Aorta (tissue), 5 donors: ENCODE results near the gene ENOX1. TPM values are rescaled to one million over a fixed set of nuclear protein-coding genes. Genes with fewer than 3 reads are reported as not detected.
A peak's percentile ranks its signal among the peaks of the same experiment; 100 is the strongest.

ENCODE experiments used
- ATAC-seq: fragments of 200-7000 bp; cut with Tn5 transposase; one replicate; pipeline ENCODE4 v1.9.1; 2022; ENCODE audit warnings: moderate library complexity; ENCODE audit not compliant: low FRiP score
- DNase-seq, 2 donors: peaks; one replicate each; pipeline ENCODE4 v3.0.0-alpha.2; 2020
- H3K27ac ChIP-seq, 2 donors: one replicate each; pipeline ENCODE4 v1.5.1; 2013; ENCODE audit warnings: low read length in 2 of 2, mild to moderate bottlenecking in 2 of 2, moderate library complexity in 2 of 2, control low read depth in 1 of 2, inconsistent platforms in 1 of 2, low read depth in 1 of 2
- H3K27me3 ChIP-seq, 2 donors: one replicate each; pipeline ENCODE4 v1.6.1; 2013; ENCODE audit warnings: control low read depth in 1 of 2, low read length in 1 of 2, mild to moderate bottlenecking in 1 of 2, moderate library complexity in 1 of 2; ENCODE audit not compliant: insufficient read depth in 2 of 2, control insufficient read depth in 1 of 2
- H3K36me3 ChIP-seq, 2 donors: one replicate each; pipeline ENCODE4 v1.6.1; 2013; ENCODE audit warnings: control low read depth in 1 of 2, low read length in 1 of 2, mild to moderate bottlenecking in 1 of 2; ENCODE audit not compliant: insufficient read depth in 2 of 2, control insufficient read depth in 1 of 2
- H3K4me1 ChIP-seq, 2 donors: one replicate each; pipeline ENCODE4 v1.6.1; 2013; ENCODE audit warnings: low read length in 2 of 2, control low read depth in 1 of 2, mild to moderate bottlenecking in 1 of 2, moderate library complexity in 1 of 2; ENCODE audit not compliant: insufficient read depth in 2 of 2, control insufficient read depth in 1 of 2
- H3K4me3 ChIP-seq, 2 donors: one replicate each; pipeline ENCODE4 v1.5.1; 2013; ENCODE audit warnings: low read length in 2 of 2, control low read depth in 1 of 2, mild to moderate bottlenecking in 1 of 2
- H3K9me3 ChIP-seq: one replicate; pipeline ENCODE4 v1.6.1; 2013; ENCODE audit warnings: mild to moderate bottlenecking, low read length; ENCODE audit not compliant: control insufficient read depth
- WGBS, 2 donors: extraction: QIAGEN DNeasy Blood & Tissue Kit; methylation state at CpG; one replicate each; pipeline ENCODE4 v1.1.7; 2013; 5-methylcytosine and 5-hydroxymethylcytosine counted together
- intact Hi-C, 2 donors: fragments of 100-400 bp; cut with DNase I; formaldehyde crosslinking; loops; one replicate each; pipeline versions ENCODE4 v1.14.2 to v1.15.0; 2022
- polyA plus RNA-seq, 2 donors: library from polyadenylated mRNA; stranded (reverse); fragments of 200-250 nt; gene quantifications; one replicate each; pipeline ENCODE4 v1.2.3, GENCODE V29; 2013
- total RNA-seq, 2 donors: library from RNA; stranded (reverse); fragmentation: NEBNext Ultra II Directional; extraction: Animal tissue kit (Norgen Biotek cat#: 25700); gene quantifications; one replicate each; pipeline ENCODE4 v1.2.1, GENCODE V29; 2021
- donor health status: healthy with polysubstance abuse.
- donor health status: Bipolar disorder and iron deficiency.
- donor health status: DM: no; HTN: no; CAD: no.
- donor health status: DM: no; HTN: no; CAD: no.
- donor health status: DM: yes; HTN: yes; CAD: no.

ENOX1 gene
- total and polyA plus RNA-seq, 4 donors: 0.15 to 2.2 (median 1.4) TPM; not detected in 1

DNA sequence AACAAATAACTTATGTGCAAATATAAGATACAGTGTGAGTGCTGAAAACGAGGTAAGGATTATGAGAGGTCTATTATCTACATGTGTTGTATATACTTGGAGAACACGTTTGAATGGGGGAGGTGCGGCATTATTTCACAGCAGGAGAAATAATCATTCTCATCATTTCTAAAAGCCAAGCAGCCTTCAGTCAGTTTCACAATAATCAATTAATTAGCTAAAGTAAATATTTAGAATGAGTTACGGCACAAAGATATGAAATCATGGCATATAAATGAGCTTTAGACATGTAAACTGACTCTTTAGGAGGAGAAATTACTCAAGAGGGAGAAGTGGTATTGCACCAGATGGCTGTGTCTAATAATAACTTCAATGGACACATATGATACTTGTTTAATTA is 396.8 kb downstream of the ENOX1 start:
- 87 to 88% methylated on average over 4 of the region's 4 CpGs for WGBS, 2 donors

DNA sequence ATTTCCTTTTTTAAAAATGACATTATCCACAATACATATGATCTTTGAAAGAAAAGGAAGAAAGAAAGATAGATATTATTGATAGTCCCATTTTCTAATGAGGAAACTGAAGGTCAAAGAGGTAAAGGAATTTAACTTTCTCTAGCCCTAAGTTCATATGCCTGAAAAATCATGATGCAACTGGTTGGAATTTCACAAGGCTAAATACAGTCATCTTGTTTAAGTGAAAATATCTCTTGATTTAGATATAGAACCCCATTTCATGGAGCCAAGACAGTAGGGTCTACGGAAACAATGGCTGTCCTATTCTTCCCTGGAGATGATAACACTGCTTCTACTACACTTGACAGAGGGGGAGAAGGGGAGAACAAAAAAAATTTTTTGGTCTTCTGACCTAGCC is 397.2 kb downstream of the ENOX1 start:
- Histone ChIP-seq H3K4me1 (peaks cover 0 to 2% of the 10 kb centered on the region in 2 donors), H3K27ac (no peak overlapping the region), H3K4me3 (no peak overlapping the region), H3K27me3 (no peaks in the 10 kb centered on the region), H3K9me3 (no peaks in the 10 kb centered on the region), H3K36me3 (no peaks in the 10 kb centered on the region)
- no peak for DNase-seq
- 88 to 92% methylated on average over 1 of the region's 1 CpG for WGBS, 2 donors
- no peak for ATAC-seq
- intact Hi-C loops: no loop called here

More for the DNA sequence above, 396.8 kb downstream of the ENOX1 start:
- Histone ChIP-seq H3K27ac (no peak overlapping the region), H3K4me3 (no peak overlapping the region), H3K4me1 (peaks cover 0 to 2% of the 10 kb centered on the region in 2 donors), H3K36me3 (no peaks in the 10 kb centered on the region), H3K27me3 (no peaks in the 10 kb centered on the region), H3K9me3 (no peaks in the 10 kb centered on the region)
- ATAC-seq (no peak), DNase-seq (no peak)
- intact Hi-C loops: no loop called here

DNA sequence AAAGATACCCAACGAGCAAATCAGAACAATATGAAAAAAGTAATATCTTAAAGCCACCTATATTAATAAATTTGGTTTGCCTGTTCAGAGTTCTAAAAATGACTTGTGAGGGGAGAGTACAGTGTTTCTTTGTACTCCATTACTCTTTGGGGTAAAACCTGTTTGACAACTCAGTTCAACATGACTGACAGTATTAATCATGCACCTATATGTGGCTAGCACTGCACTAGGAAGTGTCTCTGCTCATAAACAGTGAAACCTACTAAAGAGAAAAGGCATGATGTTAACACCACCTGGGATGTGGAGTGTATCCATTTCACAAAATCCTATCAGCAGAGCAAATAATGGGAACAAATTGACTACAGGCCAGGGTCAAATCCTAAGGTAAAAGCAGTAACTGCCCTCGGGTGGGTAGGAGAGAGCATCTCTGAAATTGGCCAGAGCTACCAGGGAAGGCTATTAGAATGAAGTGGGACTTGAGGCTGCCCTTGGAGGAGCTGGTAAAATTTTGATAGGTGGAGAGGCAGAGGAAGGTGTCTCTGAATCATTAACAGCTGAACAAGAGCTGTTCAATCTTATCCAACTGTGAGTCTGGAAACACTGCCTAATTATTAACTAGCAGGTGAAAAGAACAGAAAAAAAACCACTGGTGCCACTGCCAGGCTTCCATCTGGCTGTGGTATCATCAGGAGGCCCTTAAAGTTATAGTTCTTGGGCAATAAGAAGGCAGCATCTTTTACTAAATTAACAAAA is 398.3 kb downstream of the ENOX1 start:
- H3K27me3 ChIP-seq: no peaks in the 10 kb centered on the region
- H3K27ac ChIP-seq: no peak overlapping the region
- H3K4me3 ChIP-seq: no peak overlapping the region
- no peaks in the 10 kb centered on the region for H3K9me3 ChIP-seq
- WGBS, 2 donors: 31 to 36% methylated on average over 2 of the region's 2 CpGs
- DNase-seq (no peak), ATAC-seq (no peak)
- intact Hi-C loops: no loop called here
- H3K36me3 ChIP-seq: no peaks in the 10 kb centered on the region
- H3K4me1 ChIP-seq: peaks cover 0 to 2% of the 10 kb centered on the region in 2 donors

DNA sequence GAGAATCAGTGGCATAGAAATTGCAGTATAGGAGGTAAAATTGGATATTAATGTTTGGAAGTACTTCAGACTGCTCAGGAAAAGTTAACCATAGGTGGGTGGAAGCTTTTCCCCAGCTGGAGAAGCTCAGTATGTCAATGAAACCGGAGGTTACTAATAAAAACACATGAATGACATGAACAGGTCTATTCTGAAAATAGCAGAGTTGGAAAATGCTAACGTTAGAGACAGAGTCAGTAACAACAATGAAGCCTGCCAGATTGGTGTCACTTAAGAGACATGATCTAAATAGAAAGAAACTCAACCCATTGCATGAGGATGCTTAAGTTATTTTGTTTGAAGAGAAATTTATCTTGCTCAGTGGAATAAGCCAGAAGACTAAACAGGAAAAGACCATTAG is 398.9 kb downstream of the ENOX1 start:
- ATAC-seq (no peak), DNase-seq (no peak)
- peaks cover 0 to 2% of the 10 kb centered on the region in 2 donors for H3K4me1 ChIP-seq
- no peak overlapping the region for H3K27ac ChIP-seq
- no peak overlapping the region for H3K4me3 ChIP-seq
- no peaks in the 10 kb centered on the region for H3K36me3 ChIP-seq
- H3K9me3 ChIP-seq: no peaks in the 10 kb centered on the region
- H3K27me3 ChIP-seq: no peaks in the 10 kb centered on the region
- WGBS, 2 donors: 5 to 9% methylated on average over 2 of the region's 2 CpGs
- intact Hi-C loops: no loop called here

DNA sequence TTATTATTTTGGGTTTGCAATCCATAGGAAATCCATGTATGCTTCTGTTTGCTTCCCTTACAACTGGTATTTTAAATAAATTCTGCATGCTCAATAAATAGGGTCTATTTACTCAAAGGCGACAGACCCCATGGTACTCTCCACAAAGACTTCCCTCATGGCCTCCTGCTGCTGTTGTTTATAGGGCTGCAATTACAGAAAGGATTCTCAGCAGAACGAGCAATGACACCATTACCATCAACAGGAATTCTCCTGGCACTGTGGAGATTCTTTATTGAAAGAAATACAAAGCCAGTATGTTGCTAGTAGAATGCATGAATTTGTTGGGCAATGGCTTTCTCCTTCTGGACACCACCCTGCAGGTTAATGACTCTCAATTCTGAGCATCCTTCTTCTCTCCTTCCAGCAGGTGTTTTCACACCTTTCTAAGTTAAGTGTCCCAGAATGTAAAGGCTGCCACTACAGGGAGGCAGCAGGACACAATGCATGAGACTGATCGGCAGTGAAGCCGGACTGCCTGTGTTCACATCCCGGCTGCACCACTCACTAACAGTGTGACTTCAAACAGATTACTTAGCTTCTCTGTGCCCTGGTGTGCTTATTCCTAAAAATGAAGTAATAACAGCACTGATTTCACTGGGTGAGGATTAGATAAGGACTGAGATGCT is 403.1 kb downstream of the ENOX1 start:
- Histone ChIP-seq H3K27ac (no peak overlapping the region), H3K27me3 (no peaks in the 10 kb centered on the region), H3K4me1 (peaks cover 0 to 2% of the 10 kb centered on the region in 2 donors), H3K4me3 (no peak overlapping the region), H3K36me3 (no peaks in the 10 kb centered on the region), H3K9me3 (no peaks in the 10 kb centered on the region)
- intact Hi-C loops: no loop called here
- no peak for DNase-seq
- ATAC-seq: no peak
- WGBS, 2 donors: 80 to 85% methylated on average over 5 of the region's 5 CpGs

DNA sequence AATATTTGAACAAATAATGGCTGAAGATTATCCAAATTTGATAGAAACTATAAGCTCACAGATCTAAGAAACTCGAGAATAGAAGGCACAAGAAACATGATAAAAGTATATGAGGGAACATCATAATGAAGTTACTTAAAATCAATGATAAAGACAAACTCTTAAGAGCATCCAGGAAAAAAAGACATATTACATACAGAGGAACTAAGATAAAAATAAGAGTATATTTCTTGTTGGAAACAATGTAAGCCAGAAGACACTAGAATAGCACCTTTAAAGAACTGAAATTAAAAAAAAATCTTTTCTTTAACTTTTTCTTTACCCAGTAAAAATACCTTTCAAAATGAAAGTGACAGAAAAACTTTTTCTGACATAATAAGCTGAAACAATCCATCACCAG is 407.0 kb downstream of the ENOX1 start:
- H3K4me1 ChIP-seq: peaks cover 0 to 7% of the 10 kb centered on the region in 2 donors
- no peak overlapping the region for H3K4me3 ChIP-seq
- H3K36me3 ChIP-seq: no peaks in the 10 kb centered on the region
- intact Hi-C loops: loop anchor here in 1 of 2 donors (5.0 kb wide), 1 partner anchor 287 kb away; no protein-coding TSS in a partner anchor
- no peak overlapping the region for H3K27ac ChIP-seq
- no peaks in the 10 kb centered on the region for H3K27me3 ChIP-seq
- 94 to 100% methylated on average over 1 of the region's 1 CpG for WGBS, 2 donors
- ATAC-seq (no peak), DNase-seq (no peak)
- no peaks in the 10 kb centered on the region for H3K9me3 ChIP-seq

DNA sequence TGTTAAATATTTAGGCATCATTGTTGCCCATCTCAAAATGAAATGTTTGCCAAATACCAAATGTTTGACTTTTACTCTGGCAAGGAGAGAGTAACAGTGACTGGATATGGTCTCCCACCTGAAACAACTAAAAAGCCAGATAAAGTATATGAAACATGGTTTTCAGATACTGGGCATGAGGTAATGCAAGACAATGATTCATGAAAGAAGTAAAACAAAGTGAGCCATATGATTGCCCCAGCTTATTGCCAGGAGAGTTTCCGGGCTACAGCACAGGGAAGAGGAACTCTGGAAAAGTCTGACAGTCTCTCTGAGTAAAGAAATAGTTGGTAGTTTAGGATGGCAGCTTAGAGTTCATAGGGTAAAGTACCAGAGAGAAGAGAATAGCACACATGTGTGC is 408.8 kb downstream of the ENOX1 start:
- ATAC-seq (no peak), DNase-seq (no peak)
- no peaks in the 10 kb centered on the region for H3K27me3 ChIP-seq
- no peaks in the 10 kb centered on the region for H3K9me3 ChIP-seq
- H3K27ac ChIP-seq: no peak overlapping the region
- 0 to 11% methylated on average over 1 of the region's 1 CpG for WGBS, 2 donors
- no peak overlapping the region for H3K4me3 ChIP-seq
- no peaks in the 10 kb centered on the region for H3K36me3 ChIP-seq
- H3K4me1 ChIP-seq: peaks cover 0 to 10% of the 10 kb centered on the region in 2 donors
- intact Hi-C loops: loop anchor here in 1 of 2 donors (5.0 kb wide), 1 partner anchor 286 kb away; no protein-coding TSS in a partner anchor

DNA sequence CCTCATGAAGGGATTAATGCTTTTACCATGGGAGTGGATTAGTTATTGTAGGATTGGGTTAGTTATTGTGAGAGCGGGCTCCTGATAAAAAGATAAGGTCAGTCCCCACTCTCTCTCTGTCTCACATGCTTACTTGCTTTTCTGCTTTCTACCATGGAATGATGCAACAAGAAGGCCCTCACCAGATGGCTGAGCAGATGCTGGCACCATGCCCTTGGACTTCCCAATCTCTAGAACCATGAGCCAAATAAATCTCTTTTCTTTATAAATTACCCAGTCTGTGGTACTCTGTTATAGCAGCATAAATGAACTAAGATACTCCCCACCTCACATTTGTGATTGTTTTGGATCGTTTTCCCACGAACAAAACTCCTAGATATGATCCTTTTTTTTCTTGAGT is 409.6 kb downstream of the ENOX1 start:
- Histone ChIP-seq H3K4me1 (peaks cover 0 to 10% of the 10 kb centered on the region in 2 donors), H3K27me3 (no peaks in the 10 kb centered on the region), H3K27ac (no peak overlapping the region), H3K9me3 (no peaks in the 10 kb centered on the region), H3K4me3 (no peak overlapping the region), H3K36me3 (no peaks in the 10 kb centered on the region)
- DNase-seq: peak in 1 of 2 donors; percentile 51
- intact Hi-C loops: loop anchor here in 1 of 2 donors (5.0 kb wide), 1 partner anchor 285 kb away; no protein-coding TSS in a partner anchor
- WGBS, 2 donors: 18 to 35% methylated on average over 3 of the region's 3 CpGs
- no peak for ATAC-seq
